IMR-90 (cell line): Measurements from ENCODE around the gene VAV1. TPM values are rescaled to one million over a fixed set of nuclear protein-coding genes. Genes with fewer than 3 reads are reported as not detected.

Experiments
- ATAC-seq: fragments of 200-7000 bp; cut with Tn5 transposase; 2 replicates; pipeline ENCODE4 v1.9.1; 2020; ENCODE audit warnings: low read depth, mild to moderate bottlenecking, moderate library complexity
- BruUV-seq: library from RNA; stranded (reverse); fragments of 400-500 nt; replicated peaks from 2 replicates; lab custom pipeline; 2021; lab: Mats Ljungman, UMichigan
- CTCF ChIA-PET: fragments of 300-600 bp; formaldehyde crosslinking; extraction: SDS; loops from one replicate; lab custom pipeline; 2021; ENCODE audit warnings: antibody characterized with exemption; lab: Yijun Ruan, JAX
- POLR2A ChIA-PET: fragments of 300-600 bp; sonication (Branson Sonifier 250); formaldehyde crosslinking; loops from one replicate; lab custom pipeline; 2022; ENCODE audit warnings: antibody characterized with exemption; ENCODE audit not compliant: unreplicated experiment; lab: Charles Lee
- DNase-seq: peaks from one replicate; pipeline ENCODE4 v3.0.0; 2013
- H2AFZ ChIP-seq: replicated peaks from 2 replicates; pipeline ENCODE3; 2013; ENCODE audit warnings: low read length, mild to moderate bottlenecking; ENCODE audit not compliant: poor library complexity
- H2AK5ac ChIP-seq: 2 replicates; pipeline ENCODE4 v1.6.1; 2013; ENCODE audit warnings: low read depth, low read length, inconsistent platforms
- H2AK9ac ChIP-seq: replicated peaks from 2 replicates; pipeline ENCODE3; 2013; ENCODE audit warnings: mild to moderate bottlenecking, low read depth, low read length, moderate library complexity; ENCODE audit not compliant: poor library complexity
- H2BK120ac ChIP-seq: 2 replicates; pipeline ENCODE4 v1.6.1; 2013; ENCODE audit warnings: low read depth, low read length, inconsistent platforms
- H2BK15ac ChIP-seq: 3 replicates; pipeline ENCODE4 v1.6.1; 2013; ENCODE audit warnings: low read depth, low read length, inconsistent platforms
- H2BK20ac ChIP-seq: 2 replicates; pipeline ENCODE4 v1.6.1; 2013; ENCODE audit warnings: low read depth, mild to moderate bottlenecking, inconsistent platforms, low read length, moderate library complexity
- H2BK5ac ChIP-seq: 2 replicates; pipeline ENCODE4 v1.6.1; 2013; ENCODE audit warnings: mild to moderate bottlenecking, low read depth, low read length, inconsistent platforms; ENCODE audit not compliant: poor library complexity, severe bottlenecking
- H3K14ac ChIP-seq: replicated peaks from 2 replicates; pipeline ENCODE4 v1.6.1; 2013; ENCODE audit warnings: low read depth, low read length, inconsistent platforms
- H3K18ac ChIP-seq: 2 replicates; pipeline ENCODE4 v1.6.1; 2013; ENCODE audit warnings: low read depth, low read length, control low read depth
- H3K23ac ChIP-seq: 2 replicates; pipeline ENCODE4 v1.6.1; 2013; ENCODE audit warnings: low read depth, low read length, inconsistent platforms
- H3K27ac ChIP-seq: 2 replicates; pipeline ENCODE4 v1.5.1; 2013; ENCODE audit warnings: mild to moderate bottlenecking, control low read depth, low read length; ENCODE audit not compliant: insufficient read depth
- H3K27me3 ChIP-seq: 2 replicates; pipeline ENCODE4 v1.6.1; 2013; ENCODE audit warnings: low read length; ENCODE audit not compliant: control insufficient read depth, insufficient read depth
- H3K36me3 ChIP-seq: 2 replicates; pipeline ENCODE4 v1.6.1; 2013; ENCODE audit warnings: low read length, mixed read lengths; ENCODE audit not compliant: control insufficient read depth, insufficient read depth
- H3K4ac ChIP-seq: 2 replicates; pipeline ENCODE4 v1.6.1; 2013; ENCODE audit warnings: low read depth, low read length, inconsistent platforms
- H3K4me1 ChIP-seq: 2 replicates; pipeline ENCODE4 v1.6.1; 2013; ENCODE audit warnings: low read length, mixed read lengths; ENCODE audit not compliant: control insufficient read depth, insufficient read depth
- H3K4me2 ChIP-seq: 2 replicates; pipeline ENCODE4 v1.6.1; 2013; ENCODE audit warnings: low read depth, mild to moderate bottlenecking, control low read depth, low read length, moderate library complexity
- H3K4me3 ChIP-seq: 2 replicates; pipeline ENCODE4 v1.5.1; 2013; ENCODE audit warnings: low read depth, mild to moderate bottlenecking, control low read depth, low read length, moderate library complexity; ENCODE audit not compliant: insufficient read depth
- H3K56ac ChIP-seq: 2 replicates; pipeline ENCODE4 v1.6.1; 2013; ENCODE audit warnings: low read length, inconsistent platforms; ENCODE audit not compliant: insufficient read depth; ENCODE audit errors: extremely low read depth
- H3K79me1 ChIP-seq, 2 experiments: 2 replicates each; pipeline ENCODE4 v1.6.1; 2013; ENCODE audit warnings: low read length in 2 of 2, inconsistent platforms in 1 of 2, low read depth in 1 of 2
- H3K9ac ChIP-seq: 2 replicates; pipeline ENCODE4 v1.6.1; 2013; ENCODE audit warnings: low read depth, low read length, control low read depth
- H3K9me1 ChIP-seq: 2 replicates; pipeline ENCODE4 v1.6.1; 2013; ENCODE audit warnings: low read length, inconsistent platforms; ENCODE audit not compliant: insufficient read depth
- H3K9me3 ChIP-seq: 2 replicates; pipeline ENCODE4 v1.6.1; 2013; ENCODE audit warnings: low read length; ENCODE audit not compliant: control insufficient read depth, insufficient read depth
- H4K20me1 ChIP-seq: 2 replicates; pipeline ENCODE4 v1.6.1; 2013; ENCODE audit warnings: low read length, inconsistent platforms; ENCODE audit not compliant: insufficient read depth
- H4K5ac ChIP-seq: 2 replicates; pipeline ENCODE4 v1.6.1; 2013; ENCODE audit warnings: mild to moderate bottlenecking, low read depth, low read length, control low read depth
- H4K8ac ChIP-seq, 2 experiments: 2 replicates each; pipeline ENCODE4 v1.6.1; 2013; ENCODE audit warnings: low read depth in 2 of 2, low read length in 2 of 2, control low read depth in 1 of 2, inconsistent platforms in 1 of 2
- H4K91ac ChIP-seq: 2 replicates; pipeline ENCODE4 v1.6.1; 2013; ENCODE audit warnings: low read depth, low read length, inconsistent platforms; ENCODE audit not compliant: insufficient read depth
- BHLHE40 ChIP-seq: fragments of 150-350 bp; IDR thresholded peaks from 2 replicates; pipeline ENCODE4 v1.6.1; 2016; ENCODE audit warnings: mild to moderate bottlenecking, low read depth, low read length
- MAFK ChIP-seq: IDR thresholded peaks from 2 replicates; pipeline ENCODE4 v1.6.1; 2012; ENCODE audit warnings: low read depth, low read length, improper control_type of control experiment
- MAZ ChIP-seq: IDR thresholded peaks from 2 replicates; pipeline ENCODE4 v1.6.1; 2012; ENCODE audit warnings: low read depth, mild to moderate bottlenecking, low read length, improper control_type of control experiment, moderate library complexity, borderline replicate concordance
- MXI1 ChIP-seq: IDR thresholded peaks from 2 replicates; pipeline ENCODE4 v1.6.1; 2012; ENCODE audit warnings: low read depth, mild to moderate bottlenecking, low read length, moderate library complexity, borderline replicate concordance
- RCOR1 ChIP-seq: IDR thresholded peaks from 2 replicates; pipeline ENCODE4 v1.6.1; 2012; ENCODE audit warnings: mild to moderate bottlenecking, low read length, improper control_type of control experiment; ENCODE audit not compliant: insufficient replicate concordance
- RFX5 ChIP-seq: IDR thresholded peaks from 2 replicates; pipeline ENCODE4 v1.8.0; 2012; ENCODE audit warnings: low read depth, mild to moderate bottlenecking, low read length, moderate library complexity
- USF2 ChIP-seq: fragments of 150-350 bp; IDR thresholded peaks from 2 replicates; pipeline ENCODE4 v1.6.1; 2017; ENCODE audit warnings: mild to moderate bottlenecking, antibody characterized with exemption, low read length, low read depth
- WGBS, 2 experiments: methylation state at CpG; one replicate each; pipeline versions ENCODE4 v1.1.5 to v1.1.7; 2013; ENCODE audit warnings: missing lambda C conversion rate in 2 of 2; ENCODE audit not compliant: insufficient read length in 1 of 2; ENCODE audit errors: extremely low coverage in 2 of 2; 5-methylcytosine and 5-hydroxymethylcytosine counted together
- dilution Hi-C: fragments of 300-500 bp; cut with HindIII; formaldehyde crosslinking; loops from one replicate; pipeline ENCODE4 v1.14.3; 2018; ENCODE audit warnings: low sequenced_read_pairs; ENCODE audit not compliant: unreplicated experiment
- in situ Hi-C: fragments of 300-500 bp; cut with MboI; formaldehyde crosslinking; loops from 3 replicates; pipeline ENCODE4 v1.14.3; 2019; ENCODE audit warnings: low sequenced_read_pairs, inconsistent platforms, mixed read lengths
- intact Hi-C: fragments of 100-400 bp; cut with micrococcal nuclease; formaldehyde crosslinking; loops from 2 replicates; pipeline ENCODE4 v1.10.0; 2022
- polyA plus RNA-seq, 3 experiments: library from polyadenylated mRNA; depleted of rRNA; stranded (reverse); fragments of >200 nt; gene quantifications; 2 replicates each; pipeline ENCODE4 v1.2.3, GENCODE V29; 2012; ENCODE audit warnings: low replicate concordance in 1 of 3
- total RNA-seq: library from RNA; depleted of rRNA; stranded (reverse); fragments of >200 nt; gene quantifications from 2 replicates; pipeline ENCODE4 v1.2.3, GENCODE V29; 2012

Gene VAV1
- total and polyA plus RNA-seq, 2 of the 4 experiments (the other 2 are of a cell fraction) = not detected

GRCh38 chr19:6854758-6855157 lies 82.2 kb downstream of the VAV1 start:
- Histone ChIP-seq H3K79me1 (no peaks in the 10 kb centered on the region), H2BK120ac (no peak overlapping the region), H3K9me3 (no peaks in the 10 kb centered on the region), H3K4ac (no peak overlapping the region), H4K20me1 (no peaks in the 10 kb centered on the region), H3K36me3 (no peaks in the 10 kb centered on the region), H2BK20ac (no peak overlapping the region), H4K91ac (no peak overlapping the region), H3K27ac (no peak overlapping the region), H3K4me1 (no peaks in the 10 kb centered on the region), H2AK9ac (no peak overlapping the region), H3K9me1 (no peaks in the 10 kb centered on the region), H2AFZ (no peak overlapping the region), H3K4me3 (no peak overlapping the region), H3K23ac (no peak overlapping the region), H3K14ac (no peak overlapping the region), H3K9ac (no peak overlapping the region), H4K5ac (no peak overlapping the region), H2AK5ac (no peak overlapping the region), H3K27me3 (no peaks in the 10 kb centered on the region), H2BK5ac (no peak overlapping the region), H4K8ac (no peak overlapping the region), H2BK15ac (no peak overlapping the region), H3K4me2 (no peak overlapping the region), H3K56ac (no peak overlapping the region), H3K18ac (no peak overlapping the region)
- dilution Hi-C loops = no loop called here
- TF ChIP-seq MAFK (no peak), RCOR1 (no peak), RFX5 (no peak), MAZ (no peak), MXI1 (no peak), BHLHE40 (no peak), USF2 (no peak)
- in situ Hi-C loops = loop anchor here (25.0 kb wide), 1 partner anchor 717 kb away; the partner anchor contains the start of gene ACSBG2
- intact Hi-C loops = no loop called here
- no CpG with 5 or more reads among the region's 2 CpGs for WGBS, 2 experiments
- no peak for DNase-seq
- POLR2A ChIA-PET = no interaction called here
- CTCF ChIA-PET = interaction anchor here (1.0 kb wide), 1 partner anchor 9 kb away, joined by 3 read pairs; no protein-coding TSS in a partner anchor
- BruUV-seq = no TSS peak
- no peak for ATAC-seq
